ENCODE results near the gene ATG9A.

ATG9A gene

GRCh38 chr2:219175928-219176817 lies 53.3 kb downstream of the ATG9A start:
- DNase-seq, result peak; percentile 58

DNA sequence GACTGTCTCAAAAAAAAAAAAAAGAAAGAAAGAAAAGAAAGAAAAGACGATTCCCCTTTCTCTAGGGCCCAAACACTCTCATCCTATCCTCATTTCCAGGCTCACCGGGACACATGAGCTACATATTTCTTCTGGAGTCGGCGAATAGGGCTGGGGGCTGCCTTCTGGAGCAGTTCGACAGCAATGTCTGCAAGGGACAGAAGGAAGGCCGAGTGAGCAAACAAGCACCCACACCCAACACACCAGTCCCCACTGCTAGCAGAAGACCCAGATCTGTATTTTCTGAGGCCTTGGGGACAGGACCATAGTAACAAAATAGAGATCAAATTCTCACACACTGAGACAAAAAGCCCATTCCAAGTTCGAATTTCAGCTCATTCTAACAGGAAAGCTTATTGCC lies 54.0 kb downstream of the ATG9A start:
- DNase-seq, result no peak

DNA sequence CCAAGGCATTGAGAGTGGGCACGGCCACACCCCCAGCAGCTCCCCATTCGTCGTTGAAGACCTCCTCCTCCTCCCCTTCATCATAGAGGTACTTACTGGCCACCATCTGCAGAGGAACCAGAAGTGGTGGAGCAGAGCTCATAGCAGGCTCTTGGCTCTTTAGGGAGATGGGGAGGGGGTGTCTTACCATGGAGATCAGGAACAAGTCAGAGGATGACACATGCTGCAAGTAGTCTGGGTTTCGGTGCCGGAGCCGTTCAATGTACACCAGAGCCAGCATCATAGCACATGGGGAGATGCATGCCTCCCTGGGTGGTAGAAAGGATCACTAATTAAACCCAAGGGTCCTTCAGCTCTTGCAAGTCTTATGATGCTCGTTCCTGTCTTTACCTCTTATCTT lies 54.6 kb downstream of the ATG9A start:
- DNase-seq, result no peak

GRCh38 chr2:219174146-219174545 lies 55.3 kb downstream of the ATG9A start:
- no peak for DNase-seq

GRCh38 chr2:219173176-219173575 lies 56.3 kb downstream of the ATG9A start:
- DNase-seq, result no peak

DNA sequence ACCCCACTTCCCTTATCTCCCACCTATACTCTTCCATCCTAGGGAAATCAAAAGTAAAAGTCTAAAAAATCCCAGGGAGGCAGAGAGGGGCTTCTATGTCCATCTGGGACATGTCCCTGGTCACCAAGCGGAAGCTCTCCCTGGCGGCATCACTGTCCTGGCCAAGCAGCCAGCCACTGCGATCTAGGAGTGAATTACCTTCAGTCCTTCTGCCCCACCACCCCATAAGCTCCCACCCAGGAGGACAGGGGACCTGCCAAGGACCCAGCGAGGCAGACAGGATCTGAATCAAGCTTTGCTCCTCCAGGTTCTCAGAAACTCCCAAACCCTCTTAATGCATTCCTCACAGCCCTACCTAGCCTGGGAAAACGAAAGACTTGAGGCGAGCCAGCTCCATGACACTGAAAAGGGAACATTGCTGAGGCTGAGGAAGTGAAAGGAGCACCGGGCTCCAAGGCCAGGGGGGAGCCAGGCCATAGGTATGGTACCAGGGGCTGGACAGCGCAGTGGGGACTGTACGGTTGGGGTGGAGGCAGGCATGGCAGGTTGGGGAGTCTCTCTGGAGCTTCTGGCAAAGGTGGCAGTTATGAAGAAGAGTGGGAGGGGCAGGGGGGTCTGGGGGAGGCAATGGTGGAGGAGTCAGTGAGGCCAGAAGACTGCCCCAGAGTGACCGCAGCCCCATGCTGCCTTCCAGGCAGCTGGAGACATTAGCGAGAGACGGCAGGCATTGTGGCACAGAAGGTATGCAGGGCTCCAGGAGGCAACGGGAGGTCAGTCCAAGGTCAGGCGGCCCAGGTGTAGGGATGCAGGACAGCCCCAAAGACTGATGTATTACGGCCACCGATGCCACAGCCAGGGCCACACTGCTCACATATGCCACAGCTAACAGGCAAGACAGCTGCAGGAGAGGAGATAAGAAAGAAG lies 56.9 kb downstream of the ATG9A start:
- DNase-seq, result no peak

GRCh38 chr2:219171231-219171651 lies 58.2 kb downstream of the ATG9A start:
- peak; percentile 42 for DNase-seq

DNA sequence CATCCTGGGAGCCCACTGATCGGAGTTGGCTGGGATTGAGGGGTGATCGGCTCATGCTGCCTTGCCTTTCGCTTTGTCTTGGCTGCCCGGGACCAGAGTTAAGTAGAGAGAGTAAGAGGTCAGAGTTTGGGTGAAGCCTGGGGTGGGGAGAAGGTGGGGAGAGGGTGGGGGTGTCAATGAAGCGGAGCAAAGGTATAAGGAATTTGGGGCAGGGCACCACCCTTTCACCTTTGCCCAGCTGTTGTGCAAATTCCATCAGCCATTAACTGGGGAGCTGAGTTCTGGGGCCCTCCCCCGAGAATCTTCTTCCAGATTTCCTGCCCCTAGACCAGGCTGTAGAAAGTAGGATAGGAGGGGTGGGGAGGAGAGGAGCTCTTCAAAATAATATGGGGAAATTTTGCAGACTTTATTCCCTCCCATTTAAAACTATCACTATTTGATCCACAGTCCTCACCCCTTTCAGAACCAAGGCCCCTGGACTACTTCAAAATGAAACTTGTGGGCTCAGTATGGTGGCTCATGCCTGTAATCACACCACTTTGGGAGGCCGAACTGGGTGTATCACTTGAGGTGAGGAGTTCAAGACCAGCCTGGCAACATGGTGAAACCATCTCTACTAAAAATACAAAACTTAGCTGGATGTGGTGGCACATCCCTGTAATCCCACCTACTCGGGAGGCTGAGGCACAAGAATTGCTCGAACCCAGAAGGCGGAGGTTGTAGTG lies 59.3 kb downstream of the ATG9A start, which contains the start of gene SLC23A3:
Gene SLC23A3, minus strand, starts transcription at position 100 of the 725 bp plus-strand sequence. Its CDS starts 45 bp downstream, at position 55.
- DNase-seq, result no peak
